ENCODE data around the gene CNPY3. TPM values are rescaled to one million over a fixed set of nuclear protein-coding genes. Genes with fewer than 3 reads are reported as not detected.

Gene CNPY3
- total and polyA plus RNA-seq, 2 experiments from 2014 or later = 71.8 to 137 TPM

- H3K27me3 ChIP-seq = no peaks in the 10 kb centered on the region
- H3K79me2 ChIP-seq = no peaks in the 10 kb centered on the region
- H2AFZ ChIP-seq = no peak within 1 kb of the TSS
- TF ChIP-seq EZH2phosphoT487 (IDR thresholded peaks at IDR 0.05; ENCODE audit: low read depth, severe bottlenecking, unreplicated experiment) = no peak
- TF ChIP-seq EZH2 (IDR thresholded peaks at IDR 0.05; ENCODE audit: borderline replicate concordance) = no peak
- TF ChIP-seq CTCF (IDR thresholded peaks at IDR 0.05; ENCODE audit: poor library complexity) = no peak
- no peaks in the 10 kb centered on the region for H3K9me2 ChIP-seq (replicated peaks; ENCODE audit: insufficient read depth)
- WGBS (ENCODE audit: low lambda C conversion rate, missing lambda C conversion rate) = 73% methylated on average over 7 of the region's 10 CpGs
- H3K27ac ChIP-seq = no peak within 1 kb of the TSS
- no peak for DNase-seq (ENCODE audit: low spot score)
- no peak within 1 kb of the TSS for H3K4me3 ChIP-seq
- H3K4me2 ChIP-seq = no peak within 1 kb of the TSS
- H4K20me1 ChIP-seq (ENCODE audit: insufficient read depth, poor library complexity, severe bottlenecking) = no peaks in the 10 kb centered on the region
- H3K4me1 ChIP-seq (ENCODE audit: insufficient read depth) = no peaks in the 10 kb centered on the region
- no peaks in the 10 kb centered on the region for H3K9me3 ChIP-seq (ENCODE audit: low read depth)
- no peaks in the 10 kb centered on the region for H3K36me3 ChIP-seq (replicated peaks; ENCODE audit: insufficient read depth, low read depth)
These were observed 13.5 kb upstream of the CNPY3 start, which contains the start of gene PTCRA for GRCh38 chr6:42915732-42916131. PTCRA (plus strand) TSS chr6:42916053; CDS start chr6:42916070, 17 bp downstream.

- 95% methylated on average over 1 of the region's 1 CpG for whole genome bisulfite sequencing (ENCODE audit: low lambda C conversion rate, missing lambda C conversion rate)
- no peak overlapping the region for H3K4me3 ChIP-seq
- no peak for DNase-seq (ENCODE audit: low spot score)
These were observed 13.0 kb upstream of the CNPY3 start for GRCh38 chr6:42916288-42916687.

GRCh38 chr6:42921801-42922200 lies 7.5 kb upstream of the CNPY3 start:
- H3K4me2 ChIP-seq = no peak overlapping the region
- no peaks in the 10 kb centered on the region for H3K27me3 ChIP-seq
- WGBS (ENCODE audit: low lambda C conversion rate, missing lambda C conversion rate) = 88% methylated on average over 6 of the region's 6 CpGs
- H2AFZ ChIP-seq = no peak overlapping the region
- no peak overlapping the region for H3K4me3 ChIP-seq
- no peaks in the 10 kb centered on the region for H3K9me3 ChIP-seq (ENCODE audit: low read depth)
- DNase-seq (ENCODE audit: low spot score) = no peak
- H3K27ac ChIP-seq = no peak overlapping the region
- no peaks in the 10 kb centered on the region for H3K9me2 ChIP-seq (replicated peaks; ENCODE audit: insufficient read depth)
- no peaks in the 10 kb centered on the region for H3K79me2 ChIP-seq
- TF ChIP-seq EZH2 (IDR thresholded peaks at IDR 0.05; ENCODE audit: borderline replicate concordance) (no peak), CTCF (IDR thresholded peaks at IDR 0.05; ENCODE audit: poor library complexity) (no peak), EZH2phosphoT487 (IDR thresholded peaks at IDR 0.05; ENCODE audit: low read depth, severe bottlenecking, unreplicated experiment) (no peak)
- H3K4me1 ChIP-seq (ENCODE audit: insufficient read depth) = no peaks in the 10 kb centered on the region
- no peaks in the 10 kb centered on the region for H3K36me3 ChIP-seq (replicated peaks; ENCODE audit: insufficient read depth, low read depth)
- H4K20me1 ChIP-seq (ENCODE audit: insufficient read depth, poor library complexity, severe bottlenecking) = no peaks in the 10 kb centered on the region

More at GRCh38 chr6:42916288-42916687, 13.0 kb upstream of the CNPY3 start:
- Histone ChIP-seq H3K9me2 (replicated peaks; ENCODE audit: insufficient read depth) (no peaks in the 10 kb centered on the region), H2AFZ (no peak overlapping the region), H3K9me3 (ENCODE audit: low read depth) (no peaks in the 10 kb centered on the region), H3K4me1 (ENCODE audit: insufficient read depth) (no peaks in the 10 kb centered on the region), H3K79me2 (no peaks in the 10 kb centered on the region), H3K4me2 (no peak overlapping the region), H3K27ac (no peak overlapping the region), H4K20me1 (ENCODE audit: insufficient read depth, poor library complexity, severe bottlenecking) (no peaks in the 10 kb centered on the region), H3K36me3 (replicated peaks; ENCODE audit: insufficient read depth, low read depth) (no peaks in the 10 kb centered on the region), H3K27me3 (no peaks in the 10 kb centered on the region)
- TF ChIP-seq EZH2phosphoT487 (IDR thresholded peaks at IDR 0.05; ENCODE audit: low read depth, severe bottlenecking, unreplicated experiment) (no peak), CTCF (IDR thresholded peaks at IDR 0.05; ENCODE audit: poor library complexity) (no peak), EZH2 (IDR thresholded peaks at IDR 0.05; ENCODE audit: borderline replicate concordance) (no peak)

GRCh38 chr6:42923666-42924065 lies 5.6 kb upstream of the CNPY3 start:
- Histone ChIP-seq H2AFZ (no peak overlapping the region), H3K4me2 (no peak overlapping the region), H3K9me2 (replicated peaks; ENCODE audit: insufficient read depth) (no peaks in the 10 kb centered on the region), H3K79me2 (no peaks in the 10 kb centered on the region), H3K27me3 (no peaks in the 10 kb centered on the region), H3K27ac (no peak overlapping the region), H3K36me3 (replicated peaks; ENCODE audit: insufficient read depth, low read depth) (no peaks in the 10 kb centered on the region), H3K4me1 (ENCODE audit: insufficient read depth) (peaks cover 5% of the 10 kb centered on the region), H3K9me3 (ENCODE audit: low read depth) (no peaks in the 10 kb centered on the region), H3K4me3 (no peak overlapping the region), H4K20me1 (ENCODE audit: insufficient read depth, poor library complexity, severe bottlenecking) (no peaks in the 10 kb centered on the region)
- whole genome bisulfite sequencing (ENCODE audit: low lambda C conversion rate, missing lambda C conversion rate) = 53% methylated on average over 2 of the region's 2 CpGs
- no peak for TF ChIP-seq CTCF (IDR thresholded peaks at IDR 0.05; ENCODE audit: poor library complexity)
- TF ChIP-seq EZH2phosphoT487 (IDR thresholded peaks at IDR 0.05; ENCODE audit: low read depth, severe bottlenecking, unreplicated experiment) = no peak
- TF ChIP-seq EZH2 (IDR thresholded peaks at IDR 0.05; ENCODE audit: borderline replicate concordance) = no peak
- DNase-seq (ENCODE audit: low spot score) = no peak

Measured in hepatocyte (in vitro differentiated cells).